Aorta (tissue), 5 donors: ENCODE data around the gene SKP2. TPM values are rescaled to one million over a fixed set of nuclear protein-coding genes. Genes with fewer than 3 reads are reported as not detected.
A peak's percentile ranks its signal among the peaks of the same experiment; 100 is the strongest.

Experiments
- ATAC-seq: fragments of 200-7000 bp; cut with Tn5 transposase; one replicate; pipeline ENCODE4 v1.9.1; 2022; ENCODE audit warnings: moderate library complexity; ENCODE audit not compliant: low FRiP score
- DNase-seq, 2 donors: peaks; one replicate each; pipeline ENCODE4 v3.0.0-alpha.2; 2020
- H3K27ac ChIP-seq, 2 donors: one replicate each; pipeline ENCODE4 v1.5.1; 2013; ENCODE audit warnings: low read length in 2 of 2, mild to moderate bottlenecking in 2 of 2, moderate library complexity in 2 of 2, control low read depth in 1 of 2, inconsistent platforms in 1 of 2, low read depth in 1 of 2
- H3K27me3 ChIP-seq, 2 donors: one replicate each; pipeline ENCODE4 v1.6.1; 2013; ENCODE audit warnings: control low read depth in 1 of 2, low read length in 1 of 2, mild to moderate bottlenecking in 1 of 2, moderate library complexity in 1 of 2; ENCODE audit not compliant: insufficient read depth in 2 of 2, control insufficient read depth in 1 of 2
- H3K36me3 ChIP-seq, 2 donors: one replicate each; pipeline ENCODE4 v1.6.1; 2013; ENCODE audit warnings: control low read depth in 1 of 2, low read length in 1 of 2, mild to moderate bottlenecking in 1 of 2; ENCODE audit not compliant: insufficient read depth in 2 of 2, control insufficient read depth in 1 of 2
- H3K4me1 ChIP-seq, 2 donors: one replicate each; pipeline ENCODE4 v1.6.1; 2013; ENCODE audit warnings: low read length in 2 of 2, control low read depth in 1 of 2, mild to moderate bottlenecking in 1 of 2, moderate library complexity in 1 of 2; ENCODE audit not compliant: insufficient read depth in 2 of 2, control insufficient read depth in 1 of 2
- H3K4me3 ChIP-seq, 2 donors: one replicate each; pipeline ENCODE4 v1.5.1; 2013; ENCODE audit warnings: low read length in 2 of 2, control low read depth in 1 of 2, mild to moderate bottlenecking in 1 of 2
- H3K9me3 ChIP-seq: one replicate; pipeline ENCODE4 v1.6.1; 2013; ENCODE audit warnings: mild to moderate bottlenecking, low read length; ENCODE audit not compliant: control insufficient read depth
- WGBS, 2 donors: extraction: QIAGEN DNeasy Blood & Tissue Kit; methylation state at CpG; one replicate each; pipeline ENCODE4 v1.1.7; 2013; 5-methylcytosine and 5-hydroxymethylcytosine counted together
- intact Hi-C, 2 donors: fragments of 100-400 bp; cut with DNase I; formaldehyde crosslinking; loops; one replicate each; pipeline versions ENCODE4 v1.14.2 to v1.15.0; 2022
- polyA plus RNA-seq, 2 donors: library from polyadenylated mRNA; stranded (reverse); fragments of 200-250 nt; gene quantifications; one replicate each; pipeline ENCODE4 v1.2.3, GENCODE V29; 2013
- total RNA-seq, 2 donors: library from RNA; stranded (reverse); fragmentation: NEBNext Ultra II Directional; extraction: Animal tissue kit (Norgen Biotek cat#: 25700); gene quantifications; one replicate each; pipeline ENCODE4 v1.2.1, GENCODE V29; 2021
- donor health status: healthy with polysubstance abuse.
- donor health status: Bipolar disorder and iron deficiency.
- donor health status: DM: no; HTN: no; CAD: no.
- donor health status: DM: no; HTN: no; CAD: no.
- donor health status: DM: yes; HTN: yes; CAD: no.

The SKP2 gene
- total and polyA plus RNA-seq, 4 donors = 3.9 to 16.1 (median 6.9) TPM

- ATAC-seq (no peak), DNase-seq (no peak)
- no peak overlapping the region for H3K27ac ChIP-seq
- H3K4me3 ChIP-seq = no peak overlapping the region
- H3K27me3 ChIP-seq = no peaks in the 10 kb centered on the region
- no peaks in the 10 kb centered on the region for H3K9me3 ChIP-seq
- H3K4me1 ChIP-seq = no peaks in the 10 kb centered on the region
- 71 to 80% methylated on average over 2 of the region's 2 CpGs for WGBS, 2 donors
- intact Hi-C loops = no loop called here
- peaks cover 0 to 5% of the 10 kb centered on the region in 2 donors for H3K36me3 ChIP-seq
These were observed 64.0 kb downstream of the SKP2 start for GRCh38 chr5:36215910-36216309.

GRCh38 chr5:36217567-36217966, 65.7 kb downstream of the SKP2 start:
- Histone ChIP-seq H3K4me1 (no peaks in the 10 kb centered on the region), H3K36me3 (peaks cover 0 to 5% of the 10 kb centered on the region in 2 donors), H3K4me3 (no peak overlapping the region), H3K9me3 (no peaks in the 10 kb centered on the region), H3K27ac (no peak overlapping the region), H3K27me3 (no peaks in the 10 kb centered on the region)
- intact Hi-C loops = no loop called here
- DNase-seq (no peak), ATAC-seq (no peak)
- 76 to 81% methylated on average over 1 of the region's 1 CpG for WGBS, 2 donors

DNA sequence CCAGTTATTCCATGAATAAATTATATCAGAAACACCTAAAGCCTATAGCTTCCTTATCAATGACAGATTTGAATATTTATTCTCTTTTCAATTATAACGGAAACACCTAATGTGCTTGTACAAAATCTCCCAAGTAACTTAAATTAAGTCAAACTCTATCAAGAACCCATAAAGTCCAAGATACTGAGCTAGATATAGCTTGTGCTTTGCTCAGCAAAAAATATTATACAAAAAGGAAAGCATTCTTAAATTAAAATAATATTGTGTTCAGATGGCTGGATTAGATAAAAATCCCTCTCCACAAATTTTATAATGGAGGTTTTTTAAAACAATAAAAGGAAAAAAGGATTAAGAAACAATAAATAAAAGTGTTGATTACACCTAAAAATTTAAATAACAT, 66.1 kb downstream of the SKP2 start:
- Histone ChIP-seq H3K4me1 (no peaks in the 10 kb centered on the region), H3K27ac (no peak overlapping the region), H3K36me3 (peaks cover 0 to 3% of the 10 kb centered on the region in 2 donors), H3K27me3 (no peaks in the 10 kb centered on the region), H3K9me3 (no peaks in the 10 kb centered on the region), H3K4me3 (no peak overlapping the region)
- DNase-seq = no peak
- 91% methylated on average over 1 of the region's 1 CpG for WGBS, 2 donors
- intact Hi-C loops = no loop called here
- ATAC-seq = no peak

GRCh38 chr5:36222620-36223019, 70.7 kb downstream of the SKP2 start:
- Histone ChIP-seq H3K4me3 (no peak overlapping the region), H3K4me1 (no peaks in the 10 kb centered on the region), H3K27ac (no peak overlapping the region), H3K9me3 (no peaks in the 10 kb centered on the region), H3K36me3 (peaks cover 3 to 5% of the 10 kb centered on the region in 2 donors), H3K27me3 (no peaks in the 10 kb centered on the region)
- no peak for ATAC-seq
- intact Hi-C loops = no loop called here
- DNase-seq = no peak
- WGBS, 2 donors = 89 to 95% methylated on average over 1 of the region's 1 CpG

DNA sequence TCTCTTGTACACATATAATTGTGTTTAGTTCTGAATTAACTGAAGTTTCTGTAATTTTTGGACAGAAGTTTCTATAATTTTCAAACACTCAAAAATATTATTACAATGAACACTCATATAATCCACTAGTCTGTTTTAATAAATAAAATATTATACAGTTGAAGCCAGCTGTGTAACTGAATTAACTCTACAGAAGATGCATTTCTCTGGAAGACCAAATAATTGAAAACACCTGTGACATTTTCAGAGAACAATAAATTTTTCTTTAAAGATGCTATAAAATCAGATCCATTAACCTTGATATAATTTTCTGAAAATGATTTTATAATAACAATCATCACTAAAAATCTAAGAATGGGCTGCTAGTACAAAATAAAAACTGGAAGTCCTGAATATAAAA, 75.1 kb downstream of the SKP2 start:
- Histone ChIP-seq H3K36me3 (peaks cover 2 to 3% of the 10 kb centered on the region in 2 donors), H3K27me3 (no peaks in the 10 kb centered on the region), H3K27ac (no peak overlapping the region), H3K9me3 (no peaks in the 10 kb centered on the region), H3K4me3 (no peak overlapping the region), H3K4me1 (no peaks in the 10 kb centered on the region)
- ATAC-seq (no peak), DNase-seq (no peak)
- intact Hi-C loops = no loop called here

DNA sequence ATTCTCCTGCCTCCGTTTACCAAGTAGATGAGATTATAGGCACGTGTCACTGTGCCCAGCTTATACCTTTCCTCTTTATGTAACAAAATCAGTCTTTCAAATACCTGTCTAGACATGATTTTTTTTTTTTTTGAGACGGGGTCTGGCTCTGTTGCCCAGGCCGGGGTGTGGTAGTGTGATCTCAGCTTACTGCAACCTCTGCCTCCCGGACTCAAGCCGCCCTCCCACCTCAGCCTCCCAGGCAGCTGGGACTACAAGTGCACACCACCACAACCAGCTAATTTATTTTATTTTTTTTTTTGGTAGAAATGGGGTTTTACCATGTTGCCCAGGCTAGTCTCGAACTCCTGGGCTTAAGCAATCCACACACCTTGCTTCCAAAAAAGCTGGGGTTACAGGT, 76.6 kb downstream of the SKP2 start:
- H3K4me3 ChIP-seq = no peak overlapping the region
- intact Hi-C loops = no loop called here
- no peak overlapping the region for H3K27ac ChIP-seq
- no peak for ATAC-seq
- H3K36me3 ChIP-seq = peaks cover 2 to 3% of the 10 kb centered on the region in 2 donors
- no peaks in the 10 kb centered on the region for H3K9me3 ChIP-seq
- H3K4me1 ChIP-seq = no peaks in the 10 kb centered on the region
- peak in 1 of 2 donors; percentile 53 for DNase-seq
- WGBS, 2 donors = 97 to 98% methylated on average over 7 of the region's 7 CpGs
- H3K27me3 ChIP-seq = no peaks in the 10 kb centered on the region

GRCh38 chr5:36230151-36230790, 78.4 kb downstream of the SKP2 start:
- DNase-seq (no peak), ATAC-seq (no peak)
- Histone ChIP-seq H3K4me3 (no peak overlapping the region), H3K4me1 (no peaks in the 10 kb centered on the region), H3K36me3 (peaks cover 0 to 3% of the 10 kb centered on the region in 2 donors), H3K27ac (no peak overlapping the region), H3K9me3 (no peaks in the 10 kb centered on the region), H3K27me3 (no peaks in the 10 kb centered on the region)
- intact Hi-C loops = no loop called here
- WGBS, 2 donors = 89 to 97% methylated on average over 1 of the region's 1 CpG

GRCh38 chr5:36232533-36232932, 80.6 kb downstream of the SKP2 start:
- Histone ChIP-seq H3K4me1 (peaks cover 0 to under 1% of the 10 kb centered on the region in 2 donors), H3K36me3 (no peaks in the 10 kb centered on the region), H3K9me3 (no peaks in the 10 kb centered on the region), H3K27me3 (no peaks in the 10 kb centered on the region), H3K27ac (no peak overlapping the region), H3K4me3 (no peak overlapping the region)
- DNase-seq (no peak), ATAC-seq (no peak)
- intact Hi-C loops = no loop called here
- WGBS, 2 donors = 90 to 93% methylated on average over 3 of the region's 3 CpGs
